Hematopoietic multipotent progenitor cell treated with erythropoietin and hydrocortisone succinate and interleukin-3 and kit ligand, for 17 days (in vitro differentiated cells): ENCODE results near the gene PCGF3.
"Not testable (repeated sequence)": the region's sequence is repeated elsewhere in the genome, so short reads cannot be mapped to it uniquely, and the experiment has no call there.

Experiments
- DNase-seq: peaks from one replicate; pipeline ENCODE4 v3.0.0-alpha.2; 2015; ENCODE audit warnings: low spot score

Gene PCGF3

GRCh38 chr4:742742-743311 is 37.2 kb downstream of the PCGF3 start:
- DNase-seq, result peak; percentile 69

DNA sequence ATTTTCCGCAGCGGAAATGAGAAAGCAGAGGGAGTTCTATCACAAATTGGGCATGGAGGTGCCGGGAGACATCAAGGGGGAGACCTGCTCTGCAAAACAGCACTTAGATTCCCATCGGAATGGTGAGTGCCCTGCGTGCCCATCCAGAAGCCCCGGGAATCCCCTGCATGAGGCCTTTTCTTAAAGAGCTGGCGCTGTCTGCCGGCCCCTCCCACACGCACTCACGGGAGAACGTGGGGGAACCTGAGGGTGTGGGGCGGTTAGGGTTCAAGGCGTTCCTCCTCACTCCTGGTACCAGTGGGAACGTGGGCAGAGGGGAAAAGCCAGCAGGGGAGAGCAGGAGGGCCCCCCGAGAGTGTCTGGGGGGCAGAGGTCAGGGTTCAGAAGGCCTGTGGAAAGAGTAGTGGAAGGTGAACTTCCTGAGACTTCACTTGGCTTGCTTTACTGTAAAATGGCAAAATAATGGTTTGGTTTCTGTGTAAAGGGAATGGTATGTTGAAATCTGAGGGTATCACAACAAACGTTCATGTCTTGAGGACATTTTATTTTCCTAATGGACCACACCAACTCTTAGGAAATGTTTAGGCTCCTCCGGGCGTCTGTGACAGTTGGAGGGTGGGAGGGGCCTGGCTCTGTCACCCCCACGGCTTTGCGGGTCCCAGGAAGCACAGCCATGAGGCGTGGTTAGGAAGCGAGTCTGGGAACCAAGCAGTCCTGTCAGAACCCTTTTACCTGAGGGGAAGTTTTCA is 38.0 kb downstream of the PCGF3 start:
- no peak for DNase-seq

GRCh38 chr4:744212-744841 is 38.7 kb downstream of the PCGF3 start:
- no peak for DNase-seq

GRCh38 chr4:747546-748170 is 42.0 kb downstream of the PCGF3 start:
- DNase-seq, result no peak

GRCh38 chr4:748461-748860 is 42.8 kb downstream of the PCGF3 start:
- DNase-seq, result no peak

- DNase-seq, result no peak
Measured at GRCh38 chr4:749698-750666, 44.4 kb downstream of the PCGF3 start.

GRCh38 chr4:751676-752075 is 46.0 kb downstream of the PCGF3 start:
- DNase-seq, result no peak

- DNase-seq, result no peak
Measured at GRCh38 chr4:752196-752861, 46.7 kb downstream of the PCGF3 start.

DNA sequence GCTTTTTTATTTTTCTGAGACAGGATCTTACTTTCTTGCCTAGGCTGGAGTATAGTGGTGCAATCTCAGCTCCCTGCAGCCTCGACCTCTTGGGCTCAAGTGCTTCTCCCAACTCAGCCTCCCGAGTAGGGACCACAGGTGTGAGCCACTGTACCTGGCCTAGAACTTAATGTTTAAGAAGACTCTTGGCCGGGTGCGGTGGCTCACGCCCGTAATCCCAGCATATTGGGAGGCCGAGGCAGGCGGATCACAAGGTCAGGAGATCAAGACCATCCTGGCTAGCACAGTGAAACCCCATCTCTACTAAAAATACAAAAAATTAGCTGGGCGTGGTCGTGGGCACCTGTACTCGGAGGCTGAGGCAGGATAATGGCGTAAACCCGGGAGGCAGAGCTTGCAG is 47.6 kb downstream of the PCGF3 start:
- DNase-seq, result not testable (repeated sequence)

GRCh38 chr4:754221-755120 is 48.8 kb downstream of the PCGF3 start:
- DNase-seq, result no peak

DNA sequence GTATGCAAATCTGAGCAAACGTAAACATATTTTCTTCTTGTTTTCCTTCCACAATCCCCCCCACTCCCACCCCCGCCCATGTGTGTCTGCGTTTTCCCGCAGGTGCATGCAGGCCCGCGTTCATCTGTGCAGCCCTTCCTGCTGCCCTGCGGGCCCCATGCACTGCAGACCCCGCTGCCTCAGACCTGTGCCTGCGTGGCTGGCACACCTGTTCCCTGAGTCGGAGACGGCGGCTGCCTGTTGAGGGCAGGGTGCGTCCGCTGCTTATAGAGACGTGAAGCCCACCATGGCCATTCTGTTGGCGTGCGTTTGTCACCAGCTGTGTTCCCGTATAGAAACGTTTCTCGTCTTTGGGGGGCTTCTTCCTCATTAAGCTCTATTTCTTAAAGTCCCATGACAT is 51.5 kb downstream of the PCGF3 start:
- DNase-seq, result no peak

- DNase-seq, result not testable (repeated sequence)
Measured at GRCh38 chr4:759810-760209, 54.2 kb downstream of the PCGF3 start.

- no peak for DNase-seq
Measured at GRCh38 chr4:760616-761015, 55.0 kb downstream of the PCGF3 start.

DNA sequence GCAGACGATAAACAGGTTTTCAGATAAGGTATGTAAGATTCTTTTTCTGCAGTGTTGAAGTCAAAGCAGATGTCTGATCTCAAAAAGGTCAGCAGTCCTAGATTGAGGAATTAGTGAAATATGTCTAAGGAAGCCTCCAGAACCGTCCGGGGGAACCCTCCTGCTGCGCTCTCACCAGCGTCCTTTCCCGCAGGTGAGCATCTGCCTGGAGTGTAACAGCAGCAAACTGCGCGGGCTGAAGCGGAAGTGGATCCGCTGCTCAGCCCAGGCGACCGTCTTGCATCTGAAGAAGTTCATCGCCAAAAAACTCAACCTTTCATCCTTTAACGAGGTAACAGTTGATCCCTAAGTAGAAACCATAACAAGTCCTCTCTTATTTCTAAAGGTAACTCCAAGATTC is 55.5 kb downstream of the PCGF3 start:
- DNase-seq, result no peak

DNA sequence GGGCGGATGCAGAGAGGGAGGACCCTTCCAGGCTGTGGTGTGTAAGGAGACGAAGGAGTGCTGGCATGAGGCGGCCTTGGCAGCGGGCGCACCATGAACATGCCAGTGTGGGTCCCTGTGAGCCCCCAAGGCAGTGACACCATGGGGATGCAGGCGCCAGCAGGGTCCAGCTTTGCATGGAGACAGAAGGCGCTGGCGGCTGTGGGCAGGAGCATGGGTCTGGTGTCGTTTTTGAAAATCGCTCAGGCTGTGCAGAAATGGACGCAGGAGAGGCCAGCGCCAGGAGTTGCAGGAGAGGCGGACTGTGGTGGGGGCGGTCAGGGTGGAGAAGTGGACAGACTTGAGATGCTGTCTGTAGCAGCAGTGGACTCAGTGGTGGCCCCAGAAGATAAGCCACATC is 56.1 kb downstream of the PCGF3 start:
- no peak for DNase-seq

- DNase-seq, result no peak
Measured at GRCh38 chr4:762211-763190, 56.9 kb downstream of the PCGF3 start.

- no peak for DNase-seq
Measured at GRCh38 chr4:763191-763810, 57.7 kb downstream of the PCGF3 start.

- no peak for DNase-seq
Measured at GRCh38 chr4:763922-764321, 58.3 kb downstream of the PCGF3 start.
